ENCODE results near the gene GPBP1. TPM values are rescaled to one million over a fixed set of nuclear protein-coding genes. Genes with fewer than 3 reads are reported as not detected.

Gene GPBP1
- total and polyA plus RNA-seq, 2 experiments from 2014 or later: 38.1 to 41.7 TPM

- Histone ChIP-seq H3K79me2 (ENCODE audit: insufficient read depth) (peaks cover 99% of the 10 kb centered on the region), H3K27me3 (replicated peaks; ENCODE audit: insufficient read depth) (no peaks in the 10 kb centered on the region), H3K36me3 (ENCODE audit: low read depth) (peaks cover 6% of the 10 kb centered on the region; the same call in 1 of the 2 replicates), H3K4me2 (ENCODE audit: unreplicated experiment) (no peak overlapping the region), H4K20me1 (ENCODE audit: insufficient read depth) (peaks cover 4% of the 10 kb centered on the region), H3K4me1 (ENCODE audit: insufficient read depth) (peaks cover 20% of the 10 kb centered on the region), H3K27ac (0 out of 2 replicates have a peak overlapping the region, but pooled peaks have one; percentile 14), H2AFZ (no peak overlapping the region), H3F3A (ENCODE audit: insufficient read depth) (peaks cover 9% of the 10 kb centered on the region), H3K9me2 (ENCODE audit: insufficient read depth) (no peaks in the 10 kb centered on the region), H3K4me3 (no peak overlapping the region), H3K9ac (no peak overlapping the region), H3K9me3 (ENCODE audit: low read depth) (no peaks in the 10 kb centered on the region)
- in situ Hi-C loops (cut with MboI): loop anchor here (10.0 to 25.0 kb wide), 2 partner anchors 271 to 953 kb away; no protein-coding TSS in a partner anchor
- TF ChIP-seq EZH2 (IDR thresholded peaks at IDR 0.05; ENCODE audit: insufficient read depth, poor library complexity, severe bottlenecking) (no peak), EZH2phosphoT487 (IDR thresholded peaks at IDR 0.05; ENCODE audit: insufficient read depth, low read depth) (no peak)
- DNase-seq: peak; percentile 66
- WGBS, 2 experiments (ENCODE audit: low coverage in 1 of 2, low lambda C conversion rate in 2 of 2, missing lambda C conversion rate in 2 of 2): 70 to 75% methylated on average over 4 of the region's 4 CpGs
Observed at GRCh38 chr5:57215629-57216195, 41.9 kb downstream of the GPBP1 start.

GRCh38 chr5:57216714-57217113 is 42.9 kb downstream of the GPBP1 start:
- no peaks in the 10 kb centered on the region for H3K27me3 ChIP-seq (replicated peaks; ENCODE audit: insufficient read depth)
- WGBS, 2 experiments (ENCODE audit: low coverage in 1 of 2, low lambda C conversion rate in 2 of 2, missing lambda C conversion rate in 2 of 2): 15 to 20% methylated on average over 4 of the region's 4 CpGs

GRCh38 chr5:57219386-57219785 is 45.5 kb downstream of the GPBP1 start:
- Histone ChIP-seq H4K20me1 (ENCODE audit: insufficient read depth) (no peaks in the 10 kb centered on the region), H3K27me3 (replicated peaks; ENCODE audit: insufficient read depth) (no peaks in the 10 kb centered on the region), H3K79me2 (ENCODE audit: insufficient read depth) (peaks cover 98% of the 10 kb centered on the region), H3K9me3 (ENCODE audit: low read depth) (no peaks in the 10 kb centered on the region), H3K36me3 (ENCODE audit: low read depth) (peaks cover 6% of the 10 kb centered on the region; the same call in 1 of the 2 replicates), H3K27ac (no peak overlapping the region), H3F3A (ENCODE audit: insufficient read depth) (peaks cover 13% of the 10 kb centered on the region), H3K9ac (no peak overlapping the region), H3K9me2 (ENCODE audit: insufficient read depth) (no peaks in the 10 kb centered on the region), H2AFZ (no peak overlapping the region), H3K4me2 (ENCODE audit: unreplicated experiment) (no peak overlapping the region), H3K4me1 (ENCODE audit: insufficient read depth) (peaks cover 18% of the 10 kb centered on the region), H3K4me3 (no peak overlapping the region)
- TF ChIP-seq EZH2phosphoT487 (IDR thresholded peaks at IDR 0.05; ENCODE audit: insufficient read depth, low read depth) (no peak), EZH2 (IDR thresholded peaks at IDR 0.05; ENCODE audit: insufficient read depth, poor library complexity, severe bottlenecking) (no peak)
- in situ Hi-C loops (cut with MboI): loop anchor here (10.0 to 25.0 kb wide), 2 partner anchors 275 to 957 kb away; no protein-coding TSS in a partner anchor
- 80 to 83% methylated on average over 4 of the region's 4 CpGs for WGBS, 2 experiments (ENCODE audit: low coverage in 1 of 2, low lambda C conversion rate in 2 of 2, missing lambda C conversion rate in 2 of 2)
- no peak for DNase-seq

More at GRCh38 chr5:57216714-57217113, 42.9 kb downstream of the GPBP1 start:
- Histone ChIP-seq H3K4me3 (no peak overlapping the region), H4K20me1 (ENCODE audit: insufficient read depth) (no peaks in the 10 kb centered on the region), H3K27ac (0 out of 2 replicates have a peak overlapping the region, but pooled peaks have one; percentile 14), H3K36me3 (ENCODE audit: low read depth) (peaks cover 6% of the 10 kb centered on the region; the same call in 1 of the 2 replicates), H3K9me3 (ENCODE audit: low read depth) (no peaks in the 10 kb centered on the region), H3K4me1 (ENCODE audit: insufficient read depth) (peaks cover 18% of the 10 kb centered on the region), H3F3A (ENCODE audit: insufficient read depth) (peaks cover 13% of the 10 kb centered on the region), H3K9me2 (ENCODE audit: insufficient read depth) (no peaks in the 10 kb centered on the region), H3K4me2 (ENCODE audit: unreplicated experiment) (peak overlapping the region; percentile 49), H3K9ac (no peak overlapping the region), H3K79me2 (ENCODE audit: insufficient read depth) (peaks cover 99% of the 10 kb centered on the region), H2AFZ (no peak overlapping the region)
- TF ChIP-seq EZH2 (IDR thresholded peaks at IDR 0.05; ENCODE audit: insufficient read depth, poor library complexity, severe bottlenecking) (no peak), EZH2phosphoT487 (IDR thresholded peaks at IDR 0.05; ENCODE audit: insufficient read depth, low read depth) (no peak)
- in situ Hi-C loops (cut with MboI): loop anchor here (10.0 to 25.0 kb wide), 2 partner anchors 272 to 954 kb away; no protein-coding TSS in a partner anchor
- DNase-seq: peak; percentile 71

GRCh38 chr5:57221049-57221568 is 47.2 kb downstream of the GPBP1 start:
- H4K20me1 ChIP-seq (ENCODE audit: insufficient read depth): no peaks in the 10 kb centered on the region
- peak; percentile 60 for DNase-seq
- in situ Hi-C loops (cut with MboI): loop anchor here (25.0 kb wide), 1 partner anchor 959 kb away; no protein-coding TSS in a partner anchor
- H3K4me1 ChIP-seq (ENCODE audit: insufficient read depth): peaks cover 10% of the 10 kb centered on the region
- peaks cover 7% of the 10 kb centered on the region for H3F3A ChIP-seq (ENCODE audit: insufficient read depth)
- H3K27me3 ChIP-seq (replicated peaks; ENCODE audit: insufficient read depth): no peaks in the 10 kb centered on the region
- no peaks in the 10 kb centered on the region for H3K9me2 ChIP-seq (ENCODE audit: insufficient read depth)
- TF ChIP-seq EZH2phosphoT487 (IDR thresholded peaks at IDR 0.05; ENCODE audit: insufficient read depth, low read depth): no peak
- no peak for TF ChIP-seq EZH2 (IDR thresholded peaks at IDR 0.05; ENCODE audit: insufficient read depth, poor library complexity, severe bottlenecking)
- no peaks in the 10 kb centered on the region for H3K36me3 ChIP-seq (ENCODE audit: low read depth)
- no peak overlapping the region for H2AFZ ChIP-seq
- H3K27ac ChIP-seq: 0 out of 2 replicates have a peak overlapping the region, but pooled peaks have one; percentile 13
- WGBS, 2 experiments (ENCODE audit: low coverage in 1 of 2, low lambda C conversion rate in 2 of 2, missing lambda C conversion rate in 2 of 2): 78 to 83% methylated on average over 2 of the region's 2 CpGs
- no peak overlapping the region for H3K4me3 ChIP-seq
- peaks cover 97% of the 10 kb centered on the region for H3K79me2 ChIP-seq (ENCODE audit: insufficient read depth)
- no peaks in the 10 kb centered on the region for H3K9me3 ChIP-seq (ENCODE audit: low read depth)
- H3K4me2 ChIP-seq (ENCODE audit: unreplicated experiment): no peak overlapping the region
- no peak overlapping the region for H3K9ac ChIP-seq

Data from GM23248 (cell line).